GM21528 (cell line): Measurements from ENCODE around the gene OR3A3.
"Not testable (repeated sequence)": the region's sequence is repeated elsewhere in the genome, so short reads cannot be mapped to it uniquely, and the experiment has no call there.

Source experiments
- ATAC-seq: cut with Tn5 transposase; IDR thresholded peaks from one replicate; pipeline ENCODE4 v1.9.1; 2021; ENCODE audit warnings: mild to moderate bottlenecking, moderate library complexity; ENCODE audit not compliant: unreplicated experiment, low FRiP score

OR3A3 gene

GRCh38 chr17:3411070-3411469, at the start of gene OR3A3:
TSS of gene OR3A3 (plus strand) at chr17:3411370.
- ATAC-seq: no peak

GRCh38 chr17:3371167-3371566, 40.0 kb upstream of the OR3A3 start:
- ATAC-seq: not testable (repeated sequence)

- ATAC-seq: no peak
These were observed 32.8 kb upstream of the OR3A3 start for GRCh38 chr17:3378321-3378720.

- ATAC-seq: no peak
These were observed 29.2 kb upstream of the OR3A3 start for GRCh38 chr17:3381957-3382356.

- ATAC-seq: no peak
These were observed 25.0 kb upstream of the OR3A3 start, which contains the start of gene OR3A2 for GRCh38 chr17:3385869-3386816. TSS of gene OR3A2 (minus strand) at chr17:3386308.

GRCh38 chr17:3389791-3390190, 21.4 kb upstream of the OR3A3 start:
- no peak for ATAC-seq

GRCh38 chr17:3397801-3398200, 13.4 kb upstream of the OR3A3 start:
- not testable (repeated sequence) for ATAC-seq

GRCh38 chr17:3398310-3398709, 12.9 kb upstream of the OR3A3 start, which contains the start of gene OR1E1:
TSS of gene OR1E1 (minus strand) at chr17:3398410. CDS start at chr17:3398410, 0 bp downstream.
- no peak for ATAC-seq

GRCh38 chr17:3400055-3400454, 11.1 kb upstream of the OR3A3 start:
- ATAC-seq: no peak

GRCh38 chr17:3401786-3402185, 9.4 kb upstream of the OR3A3 start:
- no peak for ATAC-seq

GRCh38 chr17:3403856-3404255, 7.3 kb upstream of the OR3A3 start:
- ATAC-seq: not testable (repeated sequence)

- ATAC-seq: not testable (repeated sequence)
These were observed 1.0 kb downstream of the OR3A3 start for GRCh38 chr17:3412216-3412615.

GRCh38 chr17:3415610-3416009, 4.4 kb downstream of the OR3A3 start:
- no peak for ATAC-seq

GRCh38 chr17:3418222-3418621, 7.1 kb downstream of the OR3A3 start:
- no peak for ATAC-seq

GRCh38 chr17:3433215-3433614, 22.0 kb downstream of the OR3A3 start:
- not testable (repeated sequence) for ATAC-seq

GRCh38 chr17:3433741-3434140, 22.6 kb downstream of the OR3A3 start, which contains the start of gene OR1E2:
TSS of gene OR1E2 (minus strand) at chr17:3433841. CDS start at chr17:3433841, 0 bp downstream.
- ATAC-seq: no peak

- no peak for ATAC-seq
These were observed 27.2 kb downstream of the OR3A3 start for GRCh38 chr17:3438368-3438767.

- ATAC-seq: no peak
These were observed 29.3 kb downstream of the OR3A3 start for GRCh38 chr17:3440451-3440850.

- no peak for ATAC-seq
These were observed 36.5 kb downstream of the OR3A3 start for GRCh38 chr17:3447625-3448024.

- ATAC-seq: no peak
These were observed 37.0 kb downstream of the OR3A3 start for GRCh38 chr17:3448059-3448665.

- not testable (repeated sequence) for ATAC-seq
These were observed 55.2 kb downstream of the OR3A3 start for GRCh38 chr17:3466355-3466754.
